Fibroblast of lung (primary cell): ENCODE results near the gene TBC1D17.

Experiments
- CTCF ChIP-seq, 2 donors: IDR thresholded peaks in 1 of 2; conservative IDR thresholded peaks in 1 of 2; 1 replicate in 1 of 2; 2 replicates in 1 of 2; pipeline ENCODE4 v1.5.1; 2011 to 2012; ENCODE audit warnings: low read length in 2 of 2, control low read depth in 1 of 2, inconsistent platforms in 1 of 2, low read depth in 1 of 2, mild to moderate bottlenecking in 1 of 2
- EZH2 ChIP-seq: IDR thresholded peaks from 2 replicates; pipeline ENCODE4 v1.5.1; 2012; ENCODE audit warnings: low read length, control low read depth, mild to moderate bottlenecking; ENCODE audit errors: missing control alignments

DNA sequence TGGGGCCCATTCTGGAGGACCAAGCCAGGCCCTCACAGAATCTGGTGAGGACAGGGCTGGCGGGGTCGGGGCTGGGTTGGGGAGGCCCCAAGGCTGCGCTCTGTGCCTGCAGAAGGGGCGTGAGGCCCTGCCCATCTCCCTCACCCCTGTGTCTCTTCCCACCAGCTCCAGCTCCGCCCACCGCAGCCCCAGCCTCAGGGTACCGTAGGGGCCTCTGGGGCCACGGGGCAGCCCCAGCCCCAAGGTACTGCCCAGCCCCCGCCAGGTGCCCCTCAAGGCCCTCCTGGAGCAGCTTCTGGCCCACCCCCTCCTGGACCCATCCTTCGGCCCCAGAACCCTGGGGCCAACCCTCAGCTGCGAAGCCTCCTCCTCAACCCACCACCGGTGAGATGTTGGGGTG is 41.9 kb upstream of the TBC1D17 start:
- TF ChIP-seq EZH2 (no peak), CTCF (conservative IDR thresholded peaks at IDR 0.05 in 1 of 2, IDR thresholded peaks at IDR 0.05 in 1 of 2; ENCODE audit: low read depth in 1 of 2, low read length in 2 of 2) (no peak)
